Adrenal gland (tissue), 12 donors: ENCODE measurements around the gene PRKD1. TPM values are rescaled to one million over a fixed set of nuclear protein-coding genes. Genes with fewer than 3 reads are reported as not detected.

ENCODE experiments used
- DNase-seq, 7 donors: peaks; one replicate each; pipeline ENCODE4 v3.0.0-alpha.2; 2019 to 2020
- H3K27ac ChIP-seq, 5 donors: fragments of 200-600 bp; sonication (generic) in 4 of 5; 1 replicate in 3 of 5; 2 replicates in 2 of 5; pipeline versions ENCODE4 v1.5.1 to v1.8.0; 2016 to 2020; ENCODE audit warnings: mild to moderate bottlenecking in 1 of 5
- H3K27me3 ChIP-seq: fragments of 200-600 bp; 2 replicates; pipeline ENCODE4 v1.8.0; 2021
- H3K36me3 ChIP-seq, 2 donors: fragments of 200-600 bp; replicated peaks in 1 of 2; 1 replicate in 1 of 2; 2 replicates in 1 of 2; pipeline versions ENCODE4 v1.5.1 to v1.8.0; 2018 to 2022
- H3K4me1 ChIP-seq, 2 donors: fragments of 200-600 bp; replicated peaks in 1 of 2; 1 replicate in 1 of 2; 2 replicates in 1 of 2; pipeline versions ENCODE4 v1.5.1 to v1.8.0; 2018 to 2021
- H3K4me3 ChIP-seq, 4 donors: fragments of 200-600 bp; sonication (generic) in 3 of 4; one replicate each; pipeline ENCODE4 v1.5.1; 2016 to 2018
- H3K9me3 ChIP-seq, 3 donors: fragments of 200-600 bp; sonication (generic) in 1 of 3; replicated peaks in 1 of 3; 1 replicate in 2 of 3; 2 replicates in 1 of 3; pipeline versions ENCODE4 v1.5.1 to v1.8.0; 2016 to 2021
- POLR2A ChIP-seq, 2 donors: fragments of 450-650 bp; IDR thresholded peaks; one replicate each; pipeline ENCODE4 v1.6.1; 2017; ENCODE audit warnings: antibody characterized with exemption in 2 of 2, mild to moderate bottlenecking in 2 of 2, moderate library complexity in 1 of 2
- WGBS, 4 donors: extraction: QIAGEN DNeasy Blood & Tissue Kit in 2 of 4; methylation state at CpG; one replicate each; pipeline versions ENCODE4 v1.1.5 to v1.1.7; 2013 to 2017; 5-methylcytosine and 5-hydroxymethylcytosine counted together
- intact Hi-C, 2 donors: fragments of 100-400 bp; cut with DNase I; formaldehyde crosslinking; loops; one replicate each; pipeline versions ENCODE4 v1.14.1 to v1.15.0; 2022 to 2023
- polyA plus RNA-seq, 3 donors: library from polyadenylated mRNA; stranded (reverse); fragments of 200-250 nt in 2 of 3; fragments of 350-450 nt in 1 of 3; fragmentation: Illumina TruSeq in 1 of 3; extraction: RNeasy Lipid Tissue Mini Kit (QIAGEN cat#74804) in 1 of 3; gene quantifications; one replicate each; pipeline ENCODE4 v1.2.3, GENCODE V29; 2013 to 2014
- total RNA-seq, 9 donors: library from RNA; depleted of rRNA in 4 of 9; stranded (reverse); fragments of >200 nt in 4 of 9; fragments of 120-200 nt in 1 of 9; fragmentation: NEBNext Ultra II Directional in 1 of 9; extraction: Animal tissue kit (Norgen Biotek cat#: 25700) in 1 of 9; gene quantifications; one replicate each; pipeline versions ENCODE4 v1.1.0 to v1.2.4, GENCODE V29; 2013 to 2023
- TF ChIP-seq, protein P1 (sequence below), 6 experiments: fragments of 450-650 bp in 4 of 6; fragments of 200-600 bp in 2 of 6; sonication (generic) in 1 of 6; IDR thresholded peaks; 1 replicate in 5 of 6; 2 replicates in 1 of 6; pipeline versions ENCODE4 v1.5.1 to v1.8.0; 2016 to 2021; ENCODE audit warnings: antibody characterized with exemption in 6 of 6, mild to moderate bottlenecking in 2 of 6, moderate library complexity in 1 of 6
- donor health status: healthy with polysubstance abuse.
- donor health status: Bipolar disorder and iron deficiency.
- donor health status: DM: yes; HTN: yes; CAD: no.
- donor health status: DM: no; HTN: no; CAD: no.
- donor health status: DM: no; HTN: no; CAD: no.
- donor health status: DM: yes; HTN: yes; CAD: no.

PRKD1 gene
- total and polyA plus RNA-seq, 12 donors = 6.9 to 30.1 (median 22.0) TPM

DNA sequence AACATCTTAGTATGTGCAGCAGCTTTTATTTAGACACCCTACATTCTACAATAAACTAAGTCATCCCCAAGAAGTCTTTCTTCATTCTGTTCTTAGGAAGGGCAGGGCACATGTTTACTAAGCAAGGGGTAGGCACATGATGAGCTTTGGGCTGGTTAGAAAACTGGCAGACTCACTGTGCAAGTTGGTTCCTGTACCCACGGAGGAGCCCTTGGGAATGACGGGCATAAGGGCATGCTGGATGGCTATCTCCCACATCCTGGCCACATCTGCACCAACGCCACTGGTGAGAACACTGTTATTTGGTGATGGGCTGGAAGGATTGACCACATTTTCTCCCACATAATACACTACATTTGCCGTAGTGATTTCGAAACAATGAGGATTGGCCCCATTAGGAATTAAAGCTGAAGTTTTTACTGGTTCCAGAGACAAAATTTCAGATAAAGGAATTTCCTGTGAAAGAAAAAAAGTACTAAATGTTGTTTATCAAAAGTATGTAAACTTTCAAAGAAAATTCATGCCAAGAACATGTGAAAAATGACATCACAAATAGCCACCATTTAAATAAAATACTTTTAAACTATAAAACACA, 297.0 kb downstream of the PRKD1 start:
- H3K4me1 ChIP-seq = no peaks in the 10 kb centered on the region
- no peaks in the 10 kb centered on the region for H3K27me3 ChIP-seq
- intact Hi-C loops = no loop called here
- H3K27ac ChIP-seq = no peak overlapping the region
- no peak for DNase-seq
- H3K4me3 ChIP-seq = no peak overlapping the region
- no peaks in the 10 kb centered on the region for H3K9me3 ChIP-seq
- TF ChIP-seq, protein P1, sequence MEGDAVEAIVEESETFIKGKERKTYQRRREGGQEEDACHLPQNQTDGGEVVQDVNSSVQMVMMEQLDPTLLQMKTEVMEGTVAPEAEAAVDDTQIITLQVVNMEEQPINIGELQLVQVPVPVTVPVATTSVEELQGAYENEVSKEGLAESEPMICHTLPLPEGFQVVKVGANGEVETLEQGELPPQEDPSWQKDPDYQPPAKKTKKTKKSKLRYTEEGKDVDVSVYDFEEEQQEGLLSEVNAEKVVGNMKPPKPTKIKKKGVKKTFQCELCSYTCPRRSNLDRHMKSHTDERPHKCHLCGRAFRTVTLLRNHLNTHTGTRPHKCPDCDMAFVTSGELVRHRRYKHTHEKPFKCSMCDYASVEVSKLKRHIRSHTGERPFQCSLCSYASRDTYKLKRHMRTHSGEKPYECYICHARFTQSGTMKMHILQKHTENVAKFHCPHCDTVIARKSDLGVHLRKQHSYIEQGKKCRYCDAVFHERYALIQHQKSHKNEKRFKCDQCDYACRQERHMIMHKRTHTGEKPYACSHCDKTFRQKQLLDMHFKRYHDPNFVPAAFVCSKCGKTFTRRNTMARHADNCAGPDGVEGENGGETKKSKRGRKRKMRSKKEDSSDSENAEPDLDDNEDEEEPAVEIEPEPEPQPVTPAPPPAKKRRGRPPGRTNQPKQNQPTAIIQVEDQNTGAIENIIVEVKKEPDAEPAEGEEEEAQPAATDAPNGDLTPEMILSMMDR (IDR thresholded peaks at IDR 0.05) = no peak
- no peak for TF ChIP-seq POLR2A (IDR thresholded peaks at IDR 0.05)
- H3K36me3 ChIP-seq = no peaks in the 10 kb centered on the region
- 88 to 96% (median 95%) methylated on average over 5 of the region's 5 CpGs for WGBS, 4 donors

DNA sequence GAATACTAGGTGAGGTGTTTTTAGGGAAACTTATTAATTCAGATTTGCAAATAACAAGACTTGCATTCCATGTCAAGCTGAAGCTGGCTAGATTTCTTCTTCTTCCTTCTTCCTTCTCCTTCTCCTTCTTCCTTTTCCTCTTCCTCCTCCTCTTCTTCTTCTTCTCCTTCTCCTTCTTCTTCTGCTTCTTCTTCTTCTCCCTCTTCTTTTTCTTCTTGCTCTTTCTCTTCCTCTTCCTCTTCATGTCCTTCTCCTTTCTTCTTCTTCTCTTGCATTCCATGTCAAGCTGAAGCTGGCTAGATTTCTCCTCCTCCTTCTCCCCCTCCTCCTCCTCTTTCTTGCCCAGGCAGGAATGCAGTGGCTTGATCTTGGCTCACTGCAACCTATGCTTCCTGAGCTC, 297.8 kb downstream of the PRKD1 start:
- H3K27me3 ChIP-seq = no peaks in the 10 kb centered on the region
- H3K27ac ChIP-seq = no peak overlapping the region
- no peak overlapping the region for H3K4me3 ChIP-seq
- intact Hi-C loops = no loop called here
- H3K36me3 ChIP-seq = no peaks in the 10 kb centered on the region
- no peaks in the 10 kb centered on the region for H3K4me1 ChIP-seq
- no peak for DNase-seq
- no peak for TF ChIP-seq POLR2A (IDR thresholded peaks at IDR 0.05)
- TF ChIP-seq, protein P1 (IDR thresholded peaks at IDR 0.05) = no peak
- no peaks in the 10 kb centered on the region for H3K9me3 ChIP-seq

DNA sequence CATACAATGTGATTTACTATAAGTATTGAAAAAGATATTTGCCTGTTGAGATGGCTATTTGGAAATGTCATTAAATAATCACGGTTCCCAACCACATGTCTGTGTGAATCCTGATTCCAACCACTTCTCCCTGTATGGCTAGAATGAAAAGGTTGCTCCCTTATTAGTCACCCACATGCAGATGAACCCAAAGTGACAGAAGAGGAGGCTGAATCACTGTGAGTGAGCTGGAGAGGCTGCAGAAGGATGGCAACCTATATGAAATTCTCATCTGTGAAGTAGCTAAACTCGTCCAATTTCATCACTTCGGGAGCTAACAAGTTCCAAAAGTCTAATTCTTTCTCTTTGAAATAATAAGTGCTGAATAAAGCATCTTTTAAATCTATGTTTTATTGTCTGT, 300.5 kb downstream of the PRKD1 start:
- H3K9me3 ChIP-seq = no peaks in the 10 kb centered on the region
- H3K27ac ChIP-seq = no peak overlapping the region
- no peaks in the 10 kb centered on the region for H3K27me3 ChIP-seq
- no peak overlapping the region for H3K4me3 ChIP-seq
- no peak for DNase-seq
- intact Hi-C loops = no loop called here
- no peaks in the 10 kb centered on the region for H3K4me1 ChIP-seq
- TF ChIP-seq, protein P1 (IDR thresholded peaks at IDR 0.05) = no peak
- TF ChIP-seq POLR2A (IDR thresholded peaks at IDR 0.05) = no peak
- 87 to 90% (median 90%) methylated on average over 3 of the region's 3 CpGs for WGBS, 4 donors
- no peaks in the 10 kb centered on the region for H3K36me3 ChIP-seq

DNA sequence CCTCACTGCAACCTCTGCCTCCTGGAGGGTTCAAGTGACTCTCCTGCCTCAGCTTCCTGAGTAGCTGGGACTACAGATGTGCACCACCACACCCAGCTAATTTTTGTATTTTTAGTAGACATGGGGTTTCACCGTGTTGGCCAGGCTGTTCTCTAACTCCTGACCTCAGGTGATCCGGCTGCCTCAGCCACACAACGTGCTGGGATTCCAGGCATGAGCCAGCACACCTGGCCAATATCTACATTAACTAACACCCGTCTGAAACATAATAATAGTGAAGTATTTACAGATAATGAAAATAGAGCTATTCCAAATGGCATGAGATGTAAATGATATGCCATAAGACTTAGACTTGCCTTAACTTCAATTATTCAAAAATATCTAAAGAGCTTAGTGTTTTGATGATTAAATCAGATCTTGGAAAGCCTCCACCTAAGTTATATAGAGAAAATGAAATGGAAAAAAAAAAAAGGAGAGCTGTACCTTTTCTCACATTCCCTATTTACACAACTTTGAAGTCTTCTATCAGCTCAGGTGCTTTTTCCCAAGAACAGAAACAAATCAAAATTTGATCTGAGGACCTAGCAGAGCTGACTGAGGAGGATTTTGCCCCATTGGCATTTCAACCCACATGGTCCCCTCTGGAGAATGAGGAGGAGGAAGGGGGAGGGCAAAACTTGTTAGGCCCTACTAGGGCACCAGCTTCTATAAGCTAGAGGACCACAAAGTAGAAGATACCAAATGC, 309.2 kb downstream of the PRKD1 start:
- Histone ChIP-seq H3K4me1 (no peaks in the 10 kb centered on the region), H3K4me3 (no peak overlapping the region), H3K27me3 (no peaks in the 10 kb centered on the region), H3K27ac (no peak overlapping the region), H3K36me3 (no peaks in the 10 kb centered on the region), H3K9me3 (no peaks in the 10 kb centered on the region)
- intact Hi-C loops = no loop called here
- TF ChIP-seq POLR2A (IDR thresholded peaks at IDR 0.05) = no peak
- TF ChIP-seq, protein P1 (IDR thresholded peaks at IDR 0.05) = no peak
- DNase-seq = no peak
- 83 to 90% (median 87%) methylated on average over 4 of the region's 4 CpGs for WGBS, 4 donors
